ENCODE results near the gene FLRT1.

Gene FLRT1

DNA sequence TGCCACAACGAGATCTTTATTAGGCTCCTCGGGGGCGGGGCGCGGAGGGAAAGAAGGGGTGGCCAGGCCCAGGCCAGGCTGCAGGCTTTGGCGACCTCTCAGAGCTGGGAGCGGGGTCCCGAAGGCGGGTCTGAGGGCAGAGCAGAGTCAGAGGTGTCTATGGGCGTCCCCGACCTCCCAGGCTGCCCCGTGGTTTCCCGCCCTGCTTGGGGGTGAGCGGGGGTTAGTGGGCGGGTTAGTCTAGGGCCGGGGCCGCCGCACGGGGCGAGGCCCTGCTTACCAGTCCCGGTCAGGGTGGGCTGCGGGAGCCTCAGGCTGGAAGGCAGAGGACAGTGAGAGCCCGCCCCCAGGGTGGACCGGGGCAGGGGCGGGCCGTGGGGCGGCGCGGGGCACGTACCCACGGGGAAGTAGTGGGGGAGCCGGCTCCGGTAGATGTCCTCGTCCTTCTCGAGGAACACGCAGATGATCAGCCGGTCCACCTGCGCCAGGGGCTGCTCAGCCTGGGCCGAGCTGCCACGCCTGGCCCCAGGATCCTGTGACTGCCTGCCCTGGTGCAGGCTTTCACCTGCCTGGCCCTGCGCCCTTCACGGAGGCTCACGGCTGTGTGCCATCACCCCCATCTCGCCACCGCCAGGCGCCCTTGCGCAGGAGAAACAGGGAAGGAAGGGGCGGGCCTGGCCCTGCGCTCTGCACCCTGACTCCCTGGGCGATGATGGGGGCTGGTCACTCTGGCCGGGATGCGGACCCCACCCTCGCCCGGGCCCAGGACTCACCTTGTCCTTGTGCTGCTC is 37.0 kb upstream of the FLRT1 start:
- 24% methylated on average over 54 of the region's 54 CpGs for WGBS
- peaks cover 20% of the 10 kb centered on the region for H3K27me3 ChIP-seq (ENCODE audit: insufficient read depth, low read length)
- peak overlapping the region; percentile 40; the same call in 1 of the 2 replicates for H3K27ac ChIP-seq (ENCODE audit: low read depth, low read length)
- H3K9ac ChIP-seq (ENCODE audit: low read depth, low read length), result peak overlapping the region; percentile 8; the same call in 1 of the 2 replicates
- H3K4me3 ChIP-seq (ENCODE audit: low read length), result peak overlapping the region; percentile 60
- H3K9me3 ChIP-seq (ENCODE audit: insufficient read depth, low read depth, low read length), result no peaks in the 10 kb centered on the region
- H3K4me1 ChIP-seq (ENCODE audit: insufficient read depth, low read length), result peaks cover 7% of the 10 kb centered on the region; the same call in 1 of the 2 replicates
- peaks cover 42% of the 10 kb centered on the region for H3K36me3 ChIP-seq (ENCODE audit: insufficient read depth, low read length)

- Histone ChIP-seq H3K27me3 (ENCODE audit: insufficient read depth, low read length) (peaks cover 20% of the 10 kb centered on the region), H3K9ac (ENCODE audit: low read depth, low read length) (no peak overlapping the region), H3K4me3 (ENCODE audit: low read length) (peak overlapping the region; percentile 60), H3K9me3 (ENCODE audit: insufficient read depth, low read depth, low read length) (no peaks in the 10 kb centered on the region), H3K27ac (ENCODE audit: low read depth, low read length) (no peak overlapping the region), H3K4me1 (ENCODE audit: insufficient read depth, low read length) (peaks cover 7% of the 10 kb centered on the region; the same call in 1 of the 2 replicates), H3K36me3 (ENCODE audit: insufficient read depth, low read length) (peaks cover 36% of the 10 kb centered on the region)
- 2% methylated on average over 57 of the region's 59 CpGs for WGBS
Observed at GRCh38 chr11:63999349-64000025, 36.2 kb upstream of the FLRT1 start.

DNA sequence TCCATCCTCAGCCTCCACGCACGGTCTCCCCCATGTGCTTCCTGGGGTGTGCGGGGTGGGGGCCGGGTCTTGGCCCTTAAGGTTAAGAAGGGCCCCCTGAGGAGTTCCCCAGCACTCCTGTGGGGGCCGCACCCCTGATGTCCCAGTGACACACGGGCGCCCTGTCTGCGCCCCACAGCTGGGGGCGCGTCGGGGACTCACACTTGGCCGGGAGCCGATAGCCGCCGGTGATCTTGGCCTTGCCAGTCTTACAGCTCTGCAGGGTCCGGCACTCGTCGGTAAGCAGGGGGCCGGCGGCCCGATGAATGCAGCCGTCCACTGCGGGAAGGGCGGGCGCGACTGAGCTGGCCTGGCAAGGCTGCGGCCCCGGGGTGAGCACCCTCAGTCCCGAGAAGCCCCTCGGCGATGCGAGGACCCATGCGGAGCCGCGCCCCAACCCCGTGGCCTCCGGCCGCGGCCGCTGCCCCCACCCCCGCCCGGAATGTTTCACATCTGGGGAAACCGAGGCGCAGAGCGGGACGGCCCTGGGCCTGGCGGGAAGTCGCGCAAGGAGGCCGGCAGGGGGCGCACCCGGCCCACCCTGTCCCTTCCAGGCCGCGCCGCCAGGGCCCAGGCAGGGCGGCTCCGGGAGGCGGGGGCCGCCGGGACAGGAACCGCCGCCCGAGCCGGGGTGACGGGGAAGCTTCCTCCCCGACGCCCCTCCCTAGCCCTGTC is 35.5 kb upstream of the FLRT1 start:
- no peak overlapping the region; the same call in 1 of the 2 replicates for H3K9ac ChIP-seq (ENCODE audit: low read depth, low read length)
- H3K4me1 ChIP-seq (ENCODE audit: insufficient read depth, low read length), result peaks cover 7% of the 10 kb centered on the region; the same call in 1 of the 2 replicates
- peaks cover 29% of the 10 kb centered on the region for H3K36me3 ChIP-seq (ENCODE audit: insufficient read depth, low read length)
- peaks cover 21% of the 10 kb centered on the region for H3K27me3 ChIP-seq (ENCODE audit: insufficient read depth, low read length)
- 1% methylated on average over 67 of the region's 67 CpGs for WGBS
- H3K4me3 ChIP-seq (ENCODE audit: low read length), result peak overlapping the region; percentile 60
- no peaks in the 10 kb centered on the region for H3K9me3 ChIP-seq (ENCODE audit: insufficient read depth, low read depth, low read length)
- no peak overlapping the region for H3K27ac ChIP-seq (ENCODE audit: low read depth, low read length)

DNA sequence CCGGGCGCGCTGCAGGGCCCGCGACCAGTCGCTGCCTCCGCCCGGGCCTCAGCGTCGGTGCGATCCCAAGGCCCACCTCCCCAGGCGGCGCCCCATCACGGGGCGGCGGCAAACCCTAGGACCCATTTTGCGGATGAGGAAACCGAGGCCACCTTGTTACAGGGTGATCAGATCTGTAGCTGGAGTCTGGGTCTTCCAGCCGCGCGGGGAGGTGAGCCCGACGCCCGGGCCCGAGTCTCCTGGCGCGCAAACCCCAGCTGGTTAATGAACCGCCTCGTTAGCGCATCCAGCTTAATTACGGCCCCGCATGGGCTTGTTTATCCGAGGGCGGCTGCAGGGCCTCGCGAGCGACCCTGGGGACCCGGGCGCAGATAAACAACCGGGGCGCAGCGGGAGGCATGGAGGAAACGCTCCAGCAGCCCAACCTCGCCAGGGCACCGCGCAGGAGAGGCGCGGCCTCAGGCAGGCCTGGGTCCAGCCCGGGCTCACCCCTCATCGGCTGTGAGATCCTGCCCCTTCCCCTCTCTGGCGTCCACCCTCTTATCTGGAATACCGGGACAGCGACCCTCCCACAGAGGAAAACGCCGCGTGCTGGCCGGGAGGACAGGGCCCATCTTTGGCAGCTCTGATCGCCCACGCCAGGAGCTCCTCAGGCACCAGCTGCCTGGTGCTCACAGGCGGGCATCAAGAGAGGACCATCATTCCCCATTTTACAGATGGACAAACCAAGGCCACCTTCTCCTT is 34.8 kb upstream of the FLRT1 start:
- Histone ChIP-seq H3K4me1 (ENCODE audit: insufficient read depth, low read length) (peaks cover 7% of the 10 kb centered on the region; the same call in 1 of the 2 replicates), H3K4me3 (ENCODE audit: low read length) (peak overlapping the region; percentile 29), H3K9ac (ENCODE audit: low read depth, low read length) (no peak overlapping the region; the same call in 1 of the 2 replicates), H3K27me3 (ENCODE audit: insufficient read depth, low read length) (peaks cover 28% of the 10 kb centered on the region), H3K27ac (ENCODE audit: low read depth, low read length) (no peak overlapping the region), H3K36me3 (ENCODE audit: insufficient read depth, low read length) (peaks cover 22% of the 10 kb centered on the region), H3K9me3 (ENCODE audit: insufficient read depth, low read depth, low read length) (no peaks in the 10 kb centered on the region)
- 57% methylated on average over 60 of the region's 60 CpGs for WGBS

GRCh38 chr11:64001484-64002420 is 34.0 kb upstream of the FLRT1 start:
- no peak overlapping the region for H3K9ac ChIP-seq (ENCODE audit: low read depth, low read length)
- peaks cover 7% of the 10 kb centered on the region for H3K4me1 ChIP-seq (ENCODE audit: insufficient read depth, low read length)
- no peaks in the 10 kb centered on the region for H3K9me3 ChIP-seq (ENCODE audit: insufficient read depth, low read depth, low read length)
- WGBS, result 87% methylated on average over 23 of the region's 23 CpGs
- H3K4me3 ChIP-seq (ENCODE audit: low read length), result no peak overlapping the region
- peaks cover 14% of the 10 kb centered on the region for H3K36me3 ChIP-seq (ENCODE audit: insufficient read depth, low read length)
- no peak overlapping the region for H3K27ac ChIP-seq (ENCODE audit: low read depth, low read length)
- H3K27me3 ChIP-seq (ENCODE audit: insufficient read depth, low read length), result peaks cover 36% of the 10 kb centered on the region

- no peaks in the 10 kb centered on the region for H3K36me3 ChIP-seq (ENCODE audit: insufficient read depth, low read length)
- 78% methylated on average over 23 of the region's 23 CpGs for WGBS
- peaks cover 59% of the 10 kb centered on the region for H3K27me3 ChIP-seq (ENCODE audit: insufficient read depth, low read length)
- no peaks in the 10 kb centered on the region for H3K9me3 ChIP-seq (ENCODE audit: insufficient read depth, low read depth, low read length)
- H3K27ac ChIP-seq (ENCODE audit: low read depth, low read length), result no peak overlapping the region
- no peak overlapping the region for H3K4me3 ChIP-seq (ENCODE audit: low read length)
- H3K9ac ChIP-seq (ENCODE audit: low read depth, low read length), result no peak overlapping the region
- peaks cover 4% of the 10 kb centered on the region for H3K4me1 ChIP-seq (ENCODE audit: insufficient read depth, low read length)
Observed at GRCh38 chr11:64003807-64004589, 31.7 kb upstream of the FLRT1 start.

DNA sequence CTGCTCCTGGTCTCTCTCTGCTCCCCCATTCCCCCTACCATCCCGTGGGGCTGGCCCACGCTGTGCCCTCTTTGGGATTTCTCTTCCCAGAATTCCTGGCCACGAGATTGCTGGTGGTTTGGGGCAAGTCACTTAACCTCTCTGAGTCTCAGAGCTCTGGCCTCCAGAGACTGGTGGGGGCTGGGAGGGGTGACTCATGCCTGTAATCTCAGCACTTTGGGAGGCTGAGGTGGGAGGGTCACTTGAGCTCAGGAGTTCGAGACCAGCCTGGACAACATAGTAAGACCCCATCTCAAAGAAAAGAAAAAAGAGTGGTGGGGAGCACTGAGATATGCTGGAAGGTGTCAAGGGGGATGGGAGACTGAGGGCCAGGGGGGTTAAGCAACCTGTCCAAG is 31.1 kb upstream of the FLRT1 start:
- Histone ChIP-seq H3K4me1 (ENCODE audit: insufficient read depth, low read length) (peaks cover 4% of the 10 kb centered on the region), H3K4me3 (ENCODE audit: low read length) (no peak overlapping the region)

GRCh38 chr11:64005691-64006090 is 30.0 kb upstream of the FLRT1 start:
- Histone ChIP-seq H3K27ac (ENCODE audit: low read depth, low read length) (no peak overlapping the region), H3K4me1 (ENCODE audit: insufficient read depth, low read length) (peaks cover 4% of the 10 kb centered on the region), H3K27me3 (ENCODE audit: insufficient read depth, low read length) (peaks cover 58% of the 10 kb centered on the region), H3K9ac (ENCODE audit: low read depth, low read length) (no peak overlapping the region), H3K9me3 (ENCODE audit: insufficient read depth, low read depth, low read length) (no peaks in the 10 kb centered on the region), H3K4me3 (ENCODE audit: low read length) (no peak overlapping the region), H3K36me3 (ENCODE audit: insufficient read depth, low read length) (no peaks in the 10 kb centered on the region)
- 83% methylated on average over 4 of the region's 4 CpGs for WGBS

More for the DNA sequence above, 31.1 kb upstream of the FLRT1 start:
- no peak overlapping the region for H3K9ac ChIP-seq (ENCODE audit: low read depth, low read length)
- H3K27ac ChIP-seq (ENCODE audit: low read depth, low read length), result no peak overlapping the region
- H3K27me3 ChIP-seq (ENCODE audit: insufficient read depth, low read length), result peaks cover 64% of the 10 kb centered on the region
- H3K9me3 ChIP-seq (ENCODE audit: insufficient read depth, low read depth, low read length), result no peaks in the 10 kb centered on the region
- no peaks in the 10 kb centered on the region for H3K36me3 ChIP-seq (ENCODE audit: insufficient read depth, low read length)
- 74% methylated on average over 4 of the region's 4 CpGs for WGBS

- Histone ChIP-seq H3K4me3 (ENCODE audit: low read length) (no peak overlapping the region), H3K4me1 (ENCODE audit: insufficient read depth, low read length) (peaks cover 4% of the 10 kb centered on the region), H3K9me3 (ENCODE audit: insufficient read depth, low read depth, low read length) (no peaks in the 10 kb centered on the region), H3K9ac (ENCODE audit: low read depth, low read length) (no peak overlapping the region), H3K27me3 (ENCODE audit: insufficient read depth, low read length) (peaks cover 51% of the 10 kb centered on the region), H3K27ac (ENCODE audit: low read depth, low read length) (no peak overlapping the region), H3K36me3 (ENCODE audit: insufficient read depth, low read length) (no peaks in the 10 kb centered on the region)
- 87% methylated on average over 12 of the region's 12 CpGs for WGBS
Observed at GRCh38 chr11:64006398-64006797, 29.3 kb upstream of the FLRT1 start.
